ENCODE results near the gene SLC25A20.

The SLC25A20 gene

GRCh38 chr3:48820612-48821324 lies 77.9 kb downstream of the SLC25A20 start:
- Histone ChIP-seq H3K4me1 (ENCODE audit: control insufficient read depth, low read length) (no peaks in the 10 kb centered on the region), H3K36me3 (ENCODE audit: control insufficient read depth, low read length) (no peaks in the 10 kb centered on the region), H4K20me1 (ENCODE audit: control insufficient read depth, insufficient read depth, low read depth, low read length) (no peaks in the 10 kb centered on the region), H3K9me2 (replicated peaks; ENCODE audit: control insufficient read depth, low read length) (no peaks in the 10 kb centered on the region), H3K79me2 (ENCODE audit: control insufficient read depth, low read length) (no peaks in the 10 kb centered on the region), H3K27me3 (ENCODE audit: control insufficient read depth, low read length) (no peaks in the 10 kb centered on the region), H3K9me3 (ENCODE audit: control insufficient read depth, insufficient read depth, low read length) (no peaks in the 10 kb centered on the region), H3K4me2 (ENCODE audit: low read length) (no peak overlapping the region), H3K4me3 (ENCODE audit: low read length) (no peak overlapping the region), H3K27ac (ENCODE audit: low read depth, low read length) (no peak overlapping the region), H3F3A (ENCODE audit: control insufficient read depth, insufficient read depth) (no peaks in the 10 kb centered on the region)
- TF ChIP-seq, protein P1, sequence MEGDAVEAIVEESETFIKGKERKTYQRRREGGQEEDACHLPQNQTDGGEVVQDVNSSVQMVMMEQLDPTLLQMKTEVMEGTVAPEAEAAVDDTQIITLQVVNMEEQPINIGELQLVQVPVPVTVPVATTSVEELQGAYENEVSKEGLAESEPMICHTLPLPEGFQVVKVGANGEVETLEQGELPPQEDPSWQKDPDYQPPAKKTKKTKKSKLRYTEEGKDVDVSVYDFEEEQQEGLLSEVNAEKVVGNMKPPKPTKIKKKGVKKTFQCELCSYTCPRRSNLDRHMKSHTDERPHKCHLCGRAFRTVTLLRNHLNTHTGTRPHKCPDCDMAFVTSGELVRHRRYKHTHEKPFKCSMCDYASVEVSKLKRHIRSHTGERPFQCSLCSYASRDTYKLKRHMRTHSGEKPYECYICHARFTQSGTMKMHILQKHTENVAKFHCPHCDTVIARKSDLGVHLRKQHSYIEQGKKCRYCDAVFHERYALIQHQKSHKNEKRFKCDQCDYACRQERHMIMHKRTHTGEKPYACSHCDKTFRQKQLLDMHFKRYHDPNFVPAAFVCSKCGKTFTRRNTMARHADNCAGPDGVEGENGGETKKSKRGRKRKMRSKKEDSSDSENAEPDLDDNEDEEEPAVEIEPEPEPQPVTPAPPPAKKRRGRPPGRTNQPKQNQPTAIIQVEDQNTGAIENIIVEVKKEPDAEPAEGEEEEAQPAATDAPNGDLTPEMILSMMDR (IDR thresholded peaks at IDR 0.05; ENCODE audit: low read depth, low read length, poor library complexity, severe bottlenecking) = no peak
- TF ChIP-seq EZH2phosphoT487 (IDR thresholded peaks at IDR 0.05; ENCODE audit: borderline replicate concordance, low read length) = no peak

DNA sequence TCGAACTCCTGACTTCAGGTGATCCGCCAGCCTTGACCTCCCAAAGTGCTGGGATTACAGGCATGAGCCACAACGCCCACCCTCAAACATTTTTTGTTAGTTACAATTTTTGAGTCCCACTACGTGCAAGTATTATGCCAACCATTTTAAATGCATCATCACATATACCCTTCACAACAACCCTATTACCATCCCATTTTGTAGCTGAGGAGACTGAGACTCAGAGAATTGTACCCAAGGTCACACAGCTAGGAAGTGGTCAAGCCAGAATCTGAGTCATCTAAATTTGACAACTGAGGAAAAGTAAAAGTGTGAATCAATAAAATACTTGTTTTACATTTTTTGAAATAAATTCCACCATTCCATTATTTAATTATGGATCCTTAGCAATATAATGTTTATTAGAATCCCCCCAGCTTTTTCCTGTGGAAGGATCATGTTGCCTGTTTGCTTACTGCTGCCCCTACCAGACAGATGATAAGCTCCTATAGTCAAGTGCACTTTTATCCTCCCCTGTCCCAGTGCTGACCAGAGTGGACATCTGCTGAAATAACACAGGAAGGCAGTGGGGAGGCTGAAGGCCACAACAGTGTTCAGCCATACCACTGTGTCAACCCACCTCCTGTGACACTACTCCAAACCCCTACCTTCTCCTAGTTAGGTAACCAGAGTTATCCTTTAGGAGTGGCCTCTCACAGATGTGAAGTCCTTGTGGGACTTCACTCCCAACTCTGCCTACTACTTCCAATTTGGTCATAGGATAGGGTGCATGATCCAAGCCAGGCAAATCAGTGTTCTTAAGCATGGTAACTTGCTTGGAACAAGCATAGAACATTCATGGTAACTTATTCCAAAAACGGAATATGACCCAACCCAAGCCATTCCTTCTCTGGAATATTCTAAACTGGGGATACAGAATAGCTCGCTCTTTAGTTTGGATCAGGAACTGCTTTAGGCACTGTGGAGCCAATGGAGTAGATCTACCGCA lies 79.2 kb downstream of the SLC25A20 start:
- Histone ChIP-seq H3K9me2 (replicated peaks; ENCODE audit: control insufficient read depth, low read length) (no peaks in the 10 kb centered on the region), H3K4me3 (ENCODE audit: low read length) (no peak overlapping the region), H4K20me1 (ENCODE audit: control insufficient read depth, insufficient read depth, low read depth, low read length) (no peaks in the 10 kb centered on the region), H3K27ac (ENCODE audit: low read depth, low read length) (no peak overlapping the region), H3K4me1 (ENCODE audit: control insufficient read depth, low read length) (no peaks in the 10 kb centered on the region), H3K36me3 (ENCODE audit: control insufficient read depth, low read length) (no peaks in the 10 kb centered on the region), H3K79me2 (ENCODE audit: control insufficient read depth, low read length) (no peaks in the 10 kb centered on the region), H3K9me3 (ENCODE audit: control insufficient read depth, insufficient read depth, low read length) (no peaks in the 10 kb centered on the region), H3K4me2 (ENCODE audit: low read length) (no peak overlapping the region), H3F3A (ENCODE audit: control insufficient read depth, insufficient read depth) (no peaks in the 10 kb centered on the region), H3K27me3 (ENCODE audit: control insufficient read depth, low read length) (no peaks in the 10 kb centered on the region)
- TF ChIP-seq, protein P1 (IDR thresholded peaks at IDR 0.05; ENCODE audit: low read depth, low read length, poor library complexity, severe bottlenecking) = no peak
- TF ChIP-seq EZH2phosphoT487 (IDR thresholded peaks at IDR 0.05; ENCODE audit: borderline replicate concordance, low read length) = no peak

DNA sequence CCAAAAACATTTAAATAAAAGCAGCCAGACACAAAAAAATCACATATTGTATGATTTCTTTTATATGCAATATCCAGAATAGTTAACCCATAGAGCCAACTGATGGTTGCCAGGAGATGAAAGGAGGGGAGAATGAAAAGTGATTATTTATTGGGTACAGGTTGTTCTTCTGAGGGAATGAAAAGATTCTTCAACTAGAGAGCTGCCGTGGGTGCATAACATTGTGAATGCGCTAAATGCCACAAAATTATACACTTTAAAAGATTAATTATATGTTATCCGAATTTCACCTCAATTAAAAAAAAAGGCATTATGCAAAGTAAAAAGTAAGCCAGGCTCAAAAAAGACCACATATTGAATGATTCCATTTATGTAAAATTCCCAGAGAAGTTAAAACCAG lies 87.2 kb downstream of the SLC25A20 start:
- no peaks in the 10 kb centered on the region for H4K20me1 ChIP-seq (ENCODE audit: control insufficient read depth, insufficient read depth, low read depth, low read length)
- H3K27ac ChIP-seq (ENCODE audit: low read depth, low read length) = no peak overlapping the region
- no peaks in the 10 kb centered on the region for H3F3A ChIP-seq (ENCODE audit: control insufficient read depth, insufficient read depth)

More for the DNA sequence above, 87.2 kb downstream of the SLC25A20 start:
- Histone ChIP-seq H3K9me2 (replicated peaks; ENCODE audit: control insufficient read depth, low read length) (no peaks in the 10 kb centered on the region), H3K4me3 (ENCODE audit: low read length) (no peak overlapping the region), H3K79me2 (ENCODE audit: control insufficient read depth, low read length) (peaks cover 4% of the 10 kb centered on the region; the same call in 1 of the 2 replicates), H3K27me3 (ENCODE audit: control insufficient read depth, low read length) (no peaks in the 10 kb centered on the region), H3K4me1 (ENCODE audit: control insufficient read depth, low read length) (no peaks in the 10 kb centered on the region), H3K36me3 (ENCODE audit: control insufficient read depth, low read length) (no peaks in the 10 kb centered on the region), H3K9me3 (ENCODE audit: control insufficient read depth, insufficient read depth, low read length) (no peaks in the 10 kb centered on the region), H3K4me2 (ENCODE audit: low read length) (no peak overlapping the region)
- TF ChIP-seq, protein P1 (IDR thresholded peaks at IDR 0.05; ENCODE audit: low read depth, low read length, poor library complexity, severe bottlenecking) = no peak
- TF ChIP-seq EZH2phosphoT487 (IDR thresholded peaks at IDR 0.05; ENCODE audit: borderline replicate concordance, low read length) = no peak
